A549 (cell line): ENCODE data around the gene MAN1C1. TPM values are rescaled to one million over a fixed set of nuclear protein-coding genes. Genes with fewer than 3 reads are reported as not detected.

Experiments
- ATAC-seq, 2 experiments: fragments of 200-7000 bp in 1 of 2; fragments of >200 bp in 1 of 2; cut with Nextera tagmentation in 1 of 2; cut with Tn5 transposase in 1 of 2; 3 replicates each; pipeline versions ENCODE4 v1.8.0 to v1.9.1; 2018 to 2020; ENCODE audit warnings: mild to moderate bottlenecking in 1 of 2, moderate library complexity in 1 of 2
- CTCF ChIA-PET: fragments of 300-600 bp; sonication (Branson Sonifier 250); formaldehyde crosslinking; extraction: SDS; loops from one replicate; lab custom pipeline; 2021; ENCODE audit warnings: antibody characterized with exemption, inconsistent platforms; lab: Yijun Ruan, JAX
- POLR2A ChIA-PET: fragments of 350-600 bp; formaldehyde crosslinking; extraction: SDS; loops from one replicate; lab custom pipeline; 2021; ENCODE audit warnings: antibody characterized with exemption, inconsistent platforms; lab: Yijun Ruan, JAX
- DNase-seq, 2 experiments: peaks; one replicate each; pipeline versions ENCODE4 v3.0.0 to v3.0.0-alpha.2; 2011 to 2016; ENCODE audit warnings: low read depth in 1 of 2, low spot score in 1 of 2
- FAIRE-seq: peaks from 2 replicates; lab custom pipeline; 2011; peaks lifted over from hg19 to GRCh38; lab: Jason Lieb, UNC
- H3K27ac ChIP-seq, 2 experiments: fragments of >200 bp; sonication (Bioruptor Twin); formaldehyde crosslinking; 3 replicates each; pipeline ENCODE4 v1.5.1; 2016 to 2017
- H3K4me1 ChIP-seq: fragments of >200 bp; sonication (Bioruptor Twin); formaldehyde crosslinking; 3 replicates; pipeline ENCODE4 v1.6.1; 2016
- H3K4me2 ChIP-seq: fragments of >200 bp; sonication (Bioruptor Twin); formaldehyde crosslinking; 3 replicates; pipeline ENCODE4 v1.6.1; 2016
- H3K4me3 ChIP-seq: fragments of >200 bp; sonication (Bioruptor Twin); formaldehyde crosslinking; 3 replicates; pipeline ENCODE4 v1.5.1; 2016
- H3K9me3 ChIP-seq: fragments of >200 bp; sonication (Bioruptor Twin); formaldehyde crosslinking; 3 replicates; pipeline ENCODE4 v1.6.1; 2016
- ATOH8 ChIP-seq: fragments of 250-450 bp; sonication (Bioruptor Pico); IDR thresholded peaks from 2 replicates; pipeline ENCODE4 v1.5.0; 2020; ENCODE audit warnings: low read depth, mild to moderate bottlenecking, moderate library complexity
- CEBPB ChIP-seq, 2 experiments: fragments of >200 bp in 1 of 2; sonication (Bioruptor Twin) in 1 of 2; formaldehyde crosslinking in 1 of 2; IDR thresholded peaks; 2 replicates each; pipeline ENCODE4 v1.6.1; 2012 to 2016
- CHD4 ChIP-seq: fragments of 200-600 bp; sonication (generic); IDR thresholded peaks from 2 replicates; pipeline ENCODE4 v1.6.1; 2016; ENCODE audit warnings: antibody characterized with exemption, mild to moderate bottlenecking, borderline replicate concordance
- CTCF ChIP-seq: fragments of >200 bp; sonication (Bioruptor Twin); formaldehyde crosslinking; IDR thresholded peaks from 3 replicates; pipeline ENCODE4 v1.5.1; 2016
- EHF ChIP-seq: fragments of 250-450 bp; sonication (Bioruptor Pico); IDR thresholded peaks from 2 replicates; pipeline ENCODE4 v1.5.0; 2020; ENCODE audit warnings: mild to moderate bottlenecking
- EHMT2 ChIP-seq: fragments of 200-600 bp; sonication (generic); IDR thresholded peaks from 2 replicates; pipeline ENCODE4 v1.6.1; 2016; ENCODE audit warnings: antibody characterized with exemption, low read depth, mild to moderate bottlenecking, moderate library complexity
- GATA3 ChIP-seq: IDR thresholded peaks from 2 replicates; pipeline ENCODE4 v1.6.1; 2012; ENCODE audit warnings: borderline replicate concordance
- HEYL ChIP-seq: fragments of 250-450 bp; sonication (Bioruptor Pico); IDR thresholded peaks from 2 replicates; pipeline ENCODE4 v1.8.0; 2021; ENCODE audit warnings: mild to moderate bottlenecking, moderate library complexity
- HMGXB4 ChIP-seq: fragments of 250-450 bp; sonication (Bioruptor Pico); IDR thresholded peaks from 2 replicates; pipeline ENCODE4 v1.5.0; 2021; ENCODE audit warnings: mild to moderate bottlenecking, moderate library complexity, borderline replicate concordance
- HOXA7 ChIP-seq: fragments of 250-450 bp; sonication (Bioruptor Pico); IDR thresholded peaks from 2 replicates; pipeline ENCODE4 v1.5.0; 2020; ENCODE audit warnings: mild to moderate bottlenecking, moderate library complexity
- JUN ChIP-seq, 2 experiments: fragments of >200 bp; sonication (Bioruptor Twin); formaldehyde crosslinking; IDR thresholded peaks; 2 replicates in 1 of 2; 3 replicates in 1 of 2; pipeline ENCODE4 v1.6.1; 2016 to 2017
- JUNB ChIP-seq: fragments of >200 bp; sonication (Bioruptor Twin); formaldehyde crosslinking; IDR thresholded peaks from 2 replicates; pipeline ENCODE4 v1.6.1; 2016
- KDM1A ChIP-seq: fragments of 200-600 bp; sonication (generic); IDR thresholded peaks from 2 replicates; pipeline ENCODE4 v1.6.1; 2016; ENCODE audit warnings: low read depth, mild to moderate bottlenecking
- MAFK ChIP-seq: fragments of 450-650 bp; IDR thresholded peaks from 2 replicates; pipeline ENCODE4 v1.6.1; 2014; ENCODE audit not compliant: partially characterized antibody
- MAX ChIP-seq: IDR thresholded peaks from 2 replicates; pipeline ENCODE4 v1.6.1; 2012
- MYC ChIP-seq: IDR thresholded peaks from 2 replicates; pipeline ENCODE4 v1.6.1; 2012; ENCODE audit warnings: mild to moderate bottlenecking, inconsistent platforms, low read length, improper control_type of control experiment, borderline replicate concordance
- NFE2L2 ChIP-seq: fragments of 150-350 bp; conservative IDR thresholded peaks from 2 replicates; pipeline ENCODE4 v1.6.1; 2014; ENCODE audit warnings: low read length
- PHF8 ChIP-seq: fragments of 200-600 bp; sonication (generic); IDR thresholded peaks from 2 replicates; pipeline ENCODE4 v1.6.1; 2016; ENCODE audit warnings: low read depth, mild to moderate bottlenecking, antibody characterized with exemption, moderate library complexity, borderline replicate concordance
- RAD21 ChIP-seq, 2 experiments: fragments of >200 bp in 1 of 2; sonication (Bioruptor Twin) in 1 of 2; formaldehyde crosslinking in 1 of 2; IDR thresholded peaks in 1 of 2; conservative IDR thresholded peaks in 1 of 2; 2 replicates in 1 of 2; 3 replicates in 1 of 2; pipeline ENCODE4 v1.6.1; 2012 to 2018; ENCODE audit warnings: inconsistent platforms in 1 of 2
- SMC3 ChIP-seq: fragments of >200 bp; sonication (Bioruptor Twin); formaldehyde crosslinking; IDR thresholded peaks from 3 replicates; pipeline ENCODE4 v1.6.1; 2018; ENCODE audit warnings: inconsistent platforms
- USF2 ChIP-seq: fragments of 450-650 bp; IDR thresholded peaks from 2 replicates; pipeline ENCODE4 v1.6.1; 2014; ENCODE audit warnings: antibody characterized with exemption
- ZC3H11A ChIP-seq: fragments of 450-650 bp; IDR thresholded peaks from 2 replicates; pipeline ENCODE4 v1.6.1; 2014; ENCODE audit warnings: antibody characterized with exemption, mild to moderate bottlenecking
- ZNF302 ChIP-seq: fragments of 250-450 bp; sonication (Bioruptor Pico); IDR thresholded peaks from 2 replicates; pipeline ENCODE4 v1.9.0; 2021; ENCODE audit warnings: inconsistent platforms, mild to moderate bottlenecking, moderate library complexity
- ZSCAN20 ChIP-seq: fragments of 250-450 bp; sonication (Bioruptor Pico); IDR thresholded peaks from 2 replicates; pipeline ENCODE4 v1.8.0; 2022; ENCODE audit warnings: mild to moderate bottlenecking, moderate library complexity
- WGBS: methylation state at CpG from one replicate; pipeline ENCODE4 v1.1.6; 2017; ENCODE audit errors: missing lambda C conversion rate; 5-methylcytosine and 5-hydroxymethylcytosine counted together
- polyA plus RNA-seq, 4 experiments: library from polyadenylated mRNA; depleted of rRNA in 3 of 4; stranded (reverse); fragments of >200 nt; fragmentation: RNase III in 1 of 4; extraction: RNeasy Plus Mini Kit Qiagen cat#74134 plus additional on column Dnase treatment in 1 of 4; gene quantifications; 2 replicates in 3 of 4; 3 replicates in 1 of 4; pipeline ENCODE4 v1.2.3, GENCODE V29; 2011 to 2017

MAN1C1 gene
- polyA plus RNA-seq, 2 of the 4 experiments (the other 2 are of a cell fraction), result 0.22 to 0.27 TPM

GRCh38 chr1:25668931-25669573 lies 52.5 kb downstream of the MAN1C1 start:
- ATAC-seq, result no peak
- Histone ChIP-seq H3K27ac (no peak overlapping the region), H3K9me3 (no peaks in the 10 kb centered on the region)
- TF ChIP-seq EHMT2 (no peak), MYC (no peak), JUNB (no peak), EHF (CRISPR knock-in tag) (no peak), CHD4 (no peak), USF2 (no peak), JUN (IDR thresholded peaks at IDR 0.05) (no peak), GATA3 (no peak), PHF8 (no peak), SMC3 (no peak), NFE2L2 (no peak), HOXA7 (no peak)
- TF ChIP-seq, all 56 proteins: peak for 0
- H3K4me2 ChIP-seq, result no peak overlapping the region
- no peak for FAIRE-seq
- WGBS, result 80% methylated on average over 9 of the region's 9 CpGs
- H3K4me3 ChIP-seq, result no peak overlapping the region
- no peak for DNase-seq
- H3K4me1 ChIP-seq, result no peaks in the 10 kb centered on the region
- ChIA-PET CTCF (no interaction called here), POLR2A (no interaction called here)

- Histone ChIP-seq H3K9me3 (no peaks in the 10 kb centered on the region), H3K4me1 (no peaks in the 10 kb centered on the region), H3K4me2 (no peak overlapping the region), H3K4me3 (no peak overlapping the region), H3K27ac (no peak overlapping the region)
- ChIA-PET POLR2A (no interaction called here), CTCF (no interaction called here)
- ATAC-seq (no peak), FAIRE-seq (no peak), DNase-seq (no peak)
- no peak for TF ChIP-seq HOXA7
- TF ChIP-seq ZNF302 (CRISPR knock-in tag), result no peak
- TF ChIP-seq ZC3H11A, result no peak
- TF ChIP-seq NFE2L2, result no peak
- TF ChIP-seq ZSCAN20 (CRISPR knock-in tag), result no peak
- TF ChIP-seq MAX, result no peak
- TF ChIP-seq HMGXB4 (CRISPR knock-in tag), result no peak
- TF ChIP-seq CTCF, result no peak
- TF ChIP-seq RAD21 (conservative IDR thresholded peaks at IDR 0.05 in 1 of 2, IDR thresholded peaks at IDR 0.05 in 1 of 2), result no peak
- TF ChIP-seq HEYL (CRISPR knock-in tag), result no peak
- TF ChIP-seq MAFK, result no peak
- no peak for TF ChIP-seq ATOH8 (CRISPR knock-in tag)
- no peak for TF ChIP-seq CEBPB (IDR thresholded peaks at IDR 0.05)
- no peak for TF ChIP-seq USF2
- TF ChIP-seq KDM1A, result no peak
- no peak for TF ChIP-seq EHF (CRISPR knock-in tag)
- WGBS, result 61% methylated on average over 4 of the region's 4 CpGs
Observed at GRCh38 chr1:25669781-25670567, 53.4 kb downstream of the MAN1C1 start.
